OCI-LY7 (cell line): ENCODE results near the gene FMO2. TPM values are rescaled to one million over a fixed set of nuclear protein-coding genes. Genes with fewer than 3 reads are reported as not detected.
A peak's percentile ranks its signal among the peaks of the same experiment; 100 is the strongest.

Experiments used
- BruUV-seq: library from RNA; stranded (reverse); fragments of 400-500 nt; replicated peaks from 2 replicates; lab custom pipeline; 2021; lab: Mats Ljungman, UMichigan
- CTCF ChIA-PET: fragments of 300-600 bp; sonication (Branson Sonifier 250); formaldehyde crosslinking; loops from one replicate; lab custom pipeline; 2022; ENCODE audit warnings: antibody characterized with exemption; ENCODE audit not compliant: unreplicated experiment; lab: Charles Lee
- POLR2A ChIA-PET: fragments of 300-600 bp; sonication (Branson Sonifier 250); formaldehyde crosslinking; loops from one replicate; lab custom pipeline; 2022; ENCODE audit warnings: antibody characterized with exemption; lab: Charles Lee
- DNase-seq: peaks from one replicate; pipeline ENCODE4 v3.0.0-alpha.2; 2015; ENCODE audit warnings: low spot score
- H2AFZ ChIP-seq: fragments of 200-600 bp; sonication (generic), shearing (Covaris generic); 2 replicates; pipeline ENCODE4 v1.6.1; 2014; ENCODE audit warnings: mild to moderate bottlenecking, antibody characterized with exemption, low read length, moderate library complexity
- H3K27ac ChIP-seq: fragments of 200-600 bp; sonication (generic); 2 replicates; pipeline ENCODE4 v1.5.1; 2014; ENCODE audit warnings: mixed run types, low read depth, mild to moderate bottlenecking, moderate library complexity, low read length, inconsistent platforms; ENCODE audit not compliant: poor library complexity, severe bottlenecking
- H3K36me3 ChIP-seq: fragments of 200-600 bp; sonication (generic); 2 replicates; pipeline ENCODE4 v1.6.1; 2014; ENCODE audit warnings: mild to moderate bottlenecking, antibody characterized with exemption, low read length, moderate library complexity, mixed read lengths; ENCODE audit not compliant: insufficient read depth
- H3K4me1 ChIP-seq: fragments of 200-600 bp; sonication (generic); 2 replicates; pipeline ENCODE4 v1.5.1; 2014; ENCODE audit warnings: mild to moderate bottlenecking, low read length; ENCODE audit not compliant: insufficient read depth, poor library complexity, severe bottlenecking
- H3K4me2 ChIP-seq: fragments of 200-600 bp; sonication (generic); 2 replicates; pipeline ENCODE4 v1.6.1; 2014; ENCODE audit warnings: mild to moderate bottlenecking, low read length
- H3K4me3 ChIP-seq: fragments of 200-600 bp; sonication (generic); 2 replicates; pipeline ENCODE4 v1.5.1; 2014; ENCODE audit warnings: mild to moderate bottlenecking, low read depth, low read length; ENCODE audit not compliant: poor library complexity, severe bottlenecking
- H3K79me2 ChIP-seq: fragments of 200-600 bp; sonication (generic); 2 replicates; pipeline ENCODE4 v1.6.1; 2016; ENCODE audit warnings: low read depth, mild to moderate bottlenecking, low read length, moderate library complexity, mixed read lengths; ENCODE audit not compliant: insufficient read depth
- H3K9me2 ChIP-seq: fragments of 200-600 bp; sonication (generic); 2 replicates; pipeline ENCODE4 v1.6.1; 2016; ENCODE audit warnings: mild to moderate bottlenecking, low read length, mixed read lengths; ENCODE audit not compliant: insufficient read depth
- H3K9me3 ChIP-seq: fragments of 200-600 bp; sonication (generic); 2 replicates; pipeline ENCODE4 v1.6.1; 2014; ENCODE audit warnings: mild to moderate bottlenecking, mixed run types, low read length, mixed read lengths
- H4K20me1 ChIP-seq: fragments of 200-600 bp; sonication (generic); 2 replicates; pipeline ENCODE4 v1.6.1; 2014; ENCODE audit warnings: mild to moderate bottlenecking, antibody characterized with exemption, low read length, moderate library complexity, mixed read lengths; ENCODE audit not compliant: insufficient read depth
- EZH2phosphoT487 ChIP-seq: fragments of 200-600 bp; sonication (generic); IDR thresholded peaks from 2 replicates; pipeline ENCODE4 v1.6.1; 2018; ENCODE audit warnings: low read depth, borderline replicate concordance, mild to moderate bottlenecking, mixed run types, antibody characterized with exemption, low read length, moderate library complexity, mixed read lengths
- intact Hi-C: fragments of 100-400 bp; cut with micrococcal nuclease; formaldehyde crosslinking; loops from one replicate; pipeline ENCODE4 v1.10.0; 2022; ENCODE audit not compliant: unreplicated experiment
- total RNA-seq, 2 experiments: library from RNA; depleted of rRNA in 1 of 2; stranded (reverse); fragments of >200 nt in 1 of 2; shearing (Covaris generic) in 1 of 2; gene quantifications; 2 replicates each; pipeline ENCODE4 v1.2.3, GENCODE V29; 2014 to 2022
- TF ChIP-seq, protein P1 (sequence below): fragments of 200-600 bp; sonication (generic); conservative IDR thresholded peaks from 2 replicates; pipeline ENCODE4 v1.5.1; 2014; ENCODE audit warnings: mild to moderate bottlenecking, antibody characterized with exemption, low read length, moderate library complexity, mixed read lengths

FMO2 gene
- total RNA-seq, 2 experiments from 2014 or later, result not detected

DNA sequence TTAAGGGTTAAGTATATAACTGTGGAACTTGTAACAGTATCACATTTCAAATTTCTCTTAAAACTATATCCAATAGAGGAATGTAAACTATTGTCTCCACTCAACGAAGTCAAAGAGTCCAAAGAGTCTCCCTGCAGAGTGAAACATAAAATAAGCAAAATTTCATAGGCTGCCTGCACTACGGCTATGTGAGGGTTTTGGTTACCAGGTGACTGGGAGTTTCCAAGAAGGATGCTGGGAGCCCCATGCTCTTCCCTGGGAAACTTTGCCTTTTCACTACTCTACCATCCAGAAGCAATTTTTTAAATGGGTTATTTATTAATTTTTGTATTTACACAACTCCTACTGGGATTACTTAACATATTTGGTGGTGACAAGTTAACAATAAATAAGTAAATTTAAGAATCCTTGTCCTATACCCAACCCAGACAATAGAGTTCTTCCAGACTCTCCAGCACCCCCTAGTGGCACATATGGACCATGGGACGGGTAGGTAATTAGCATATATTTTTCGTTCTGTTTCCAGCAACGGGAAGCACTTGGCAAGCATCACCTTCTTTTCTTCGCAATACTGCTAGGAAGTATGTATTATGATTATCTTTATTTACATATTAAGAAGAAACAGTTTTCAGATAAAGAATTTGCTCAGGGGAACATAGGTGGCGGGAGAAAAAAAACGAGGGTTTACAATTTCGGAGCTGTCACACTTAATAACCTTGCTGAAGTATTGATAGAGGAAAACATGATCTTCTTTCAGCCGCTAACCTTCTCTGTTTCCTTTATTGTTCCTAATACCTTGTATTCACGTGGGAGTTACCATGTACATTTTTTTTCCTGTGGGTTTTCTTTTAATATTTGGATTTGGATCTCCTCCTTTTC is 3.5 kb downstream of the FMO2 start:
- CTCF ChIA-PET, result no interaction called here
- H3K4me2 ChIP-seq, result no peak overlapping the region
- no peaks in the 10 kb centered on the region for H4K20me1 ChIP-seq
- no peaks in the 10 kb centered on the region for H3K9me2 ChIP-seq
- POLR2A ChIA-PET, result interaction anchor here (0.6 to 1.2 kb wide), 6 partner anchors 21 to 715 kb away, joined by 3 to 4 read pairs (median 3); partner anchors contain the start of gene FMO4
- peak; percentile 65 for DNase-seq
- BruUV-seq, result no TSS peak
- no peaks in the 10 kb centered on the region for H3K9me3 ChIP-seq
- no peaks in the 10 kb centered on the region for H3K36me3 ChIP-seq
- no peak overlapping the region for H3K4me3 ChIP-seq
- H2AFZ ChIP-seq, result no peak overlapping the region
- H3K4me1 ChIP-seq, result no peaks in the 10 kb centered on the region
- no peak overlapping the region for H3K27ac ChIP-seq
- intact Hi-C loops, result loop anchor here (1.0 kb wide), 2 partner anchors 107 to 125 kb away; no protein-coding TSS in a partner anchor
- TF ChIP-seq, protein P1, sequence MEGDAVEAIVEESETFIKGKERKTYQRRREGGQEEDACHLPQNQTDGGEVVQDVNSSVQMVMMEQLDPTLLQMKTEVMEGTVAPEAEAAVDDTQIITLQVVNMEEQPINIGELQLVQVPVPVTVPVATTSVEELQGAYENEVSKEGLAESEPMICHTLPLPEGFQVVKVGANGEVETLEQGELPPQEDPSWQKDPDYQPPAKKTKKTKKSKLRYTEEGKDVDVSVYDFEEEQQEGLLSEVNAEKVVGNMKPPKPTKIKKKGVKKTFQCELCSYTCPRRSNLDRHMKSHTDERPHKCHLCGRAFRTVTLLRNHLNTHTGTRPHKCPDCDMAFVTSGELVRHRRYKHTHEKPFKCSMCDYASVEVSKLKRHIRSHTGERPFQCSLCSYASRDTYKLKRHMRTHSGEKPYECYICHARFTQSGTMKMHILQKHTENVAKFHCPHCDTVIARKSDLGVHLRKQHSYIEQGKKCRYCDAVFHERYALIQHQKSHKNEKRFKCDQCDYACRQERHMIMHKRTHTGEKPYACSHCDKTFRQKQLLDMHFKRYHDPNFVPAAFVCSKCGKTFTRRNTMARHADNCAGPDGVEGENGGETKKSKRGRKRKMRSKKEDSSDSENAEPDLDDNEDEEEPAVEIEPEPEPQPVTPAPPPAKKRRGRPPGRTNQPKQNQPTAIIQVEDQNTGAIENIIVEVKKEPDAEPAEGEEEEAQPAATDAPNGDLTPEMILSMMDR, result peak; percentile 96
- no peak for TF ChIP-seq EZH2phosphoT487
- H3K79me2 ChIP-seq, result no peaks in the 10 kb centered on the region

DNA sequence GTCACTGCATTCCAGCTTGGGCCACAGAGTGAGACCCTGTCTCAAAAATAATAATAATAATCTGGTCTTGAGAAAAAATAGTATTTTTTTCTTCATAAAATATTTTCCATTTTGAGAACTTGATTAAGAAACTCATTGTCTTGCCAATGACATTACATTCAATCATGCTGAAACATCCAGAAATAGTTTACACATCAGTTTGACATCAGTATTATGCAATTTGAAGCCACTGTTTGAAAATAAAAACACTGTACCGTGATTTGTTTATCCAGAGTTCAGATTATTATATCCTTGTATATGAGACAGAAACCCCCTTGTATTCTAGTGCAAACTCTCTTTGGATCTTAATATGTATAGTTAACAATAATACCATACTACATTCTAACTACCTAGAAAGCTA is 6.9 kb downstream of the FMO2 start:
- intact Hi-C loops, result no loop called here
- H2AFZ ChIP-seq, result no peak overlapping the region
- H3K4me1 ChIP-seq, result no peaks in the 10 kb centered on the region
- H3K9me2 ChIP-seq, result no peaks in the 10 kb centered on the region
- no peaks in the 10 kb centered on the region for H3K79me2 ChIP-seq
- no peak overlapping the region for H3K4me2 ChIP-seq
- DNase-seq, result no peak
- no peak overlapping the region for H3K4me3 ChIP-seq
- no TSS peak for BruUV-seq
- no peak for TF ChIP-seq EZH2phosphoT487
- TF ChIP-seq, protein P1, result no peak
- H3K36me3 ChIP-seq, result no peaks in the 10 kb centered on the region
- CTCF ChIA-PET, result no interaction called here
- no peaks in the 10 kb centered on the region for H4K20me1 ChIP-seq
- POLR2A ChIA-PET, result interaction anchor here (0.7 kb wide), 1 partner anchor 130 kb away, joined by 4 read pairs; no protein-coding TSS in a partner anchor
- H3K9me3 ChIP-seq, result no peaks in the 10 kb centered on the region
- no peak overlapping the region for H3K27ac ChIP-seq

DNA sequence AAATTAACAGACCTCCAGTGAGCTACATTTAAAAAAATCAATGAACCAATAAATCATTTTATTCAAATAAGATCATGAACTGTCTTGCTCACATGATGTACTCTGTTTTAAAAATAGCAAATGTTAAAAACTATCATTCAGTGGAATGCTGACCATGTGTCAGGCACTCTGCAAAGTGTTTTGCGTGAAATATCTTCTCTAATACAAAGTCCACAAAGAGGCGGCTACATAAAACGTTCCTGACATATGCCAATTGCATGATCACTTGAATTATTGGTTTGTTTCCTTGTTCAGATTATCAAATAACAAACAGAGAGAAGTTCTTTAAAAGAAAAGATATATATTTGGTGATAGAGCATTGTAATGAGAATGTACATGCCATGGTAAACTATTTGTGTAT is 10.7 kb downstream of the FMO2 start:
- TF ChIP-seq, protein P1, result no peak
- no peak overlapping the region for H3K4me2 ChIP-seq
- no peaks in the 10 kb centered on the region for H3K79me2 ChIP-seq
- no peak overlapping the region for H3K27ac ChIP-seq
- no peak overlapping the region for H3K4me3 ChIP-seq
- intact Hi-C loops, result no loop called here
- POLR2A ChIA-PET, result interaction anchor here (0.8 to 0.9 kb wide), 2 partner anchors 10 to 16 kb away, joined by 3 read pairs; partner anchors contain the start of gene FMO2
- H4K20me1 ChIP-seq, result no peaks in the 10 kb centered on the region
- H3K9me3 ChIP-seq, result no peaks in the 10 kb centered on the region
- H3K4me1 ChIP-seq, result no peaks in the 10 kb centered on the region
- H3K9me2 ChIP-seq, result no peaks in the 10 kb centered on the region
- DNase-seq, result no peak
- BruUV-seq, result no TSS peak
- no peaks in the 10 kb centered on the region for H3K36me3 ChIP-seq
- H2AFZ ChIP-seq, result no peak overlapping the region
- CTCF ChIA-PET, result no interaction called here
